Neural cell (in vitro differentiated cells): ENCODE results near the gene TRERF1. TPM values are rescaled to one million over a fixed set of nuclear protein-coding genes. Genes with fewer than 3 reads are reported as not detected.

Source experiments
- H2AFZ ChIP-seq: fragments of 200-600, 300-800 bp; sonication (generic), shearing (Covaris generic); 2 replicates; pipeline ENCODE4 v1.6.0; 2014; ENCODE audit warnings: low read depth, mild to moderate bottlenecking, antibody characterized with exemption, low read length, moderate library complexity
- H3F3A ChIP-seq: fragments of 200-600 bp; shearing (Covaris generic); 2 replicates; pipeline ENCODE4 v1.6.1; 2016; ENCODE audit warnings: mild to moderate bottlenecking, moderate library complexity, mixed read lengths, antibody characterized with exemption, low read length; ENCODE audit not compliant: insufficient read depth, poor library complexity, severe bottlenecking
- H3K27ac ChIP-seq: fragments of 200-600, 300-800 bp; sonication (generic), shearing (Covaris generic); 2 replicates; pipeline ENCODE4 v1.5.1; 2014; ENCODE audit warnings: mild to moderate bottlenecking, low read length, moderate library complexity
- H3K27me3 ChIP-seq: fragments of 300-800, 200-600 bp; sonication (generic), shearing (Covaris generic); 2 replicates; pipeline ENCODE4 v1.6.0; 2014; ENCODE audit warnings: mild to moderate bottlenecking, low read depth, low read length, moderate library complexity; ENCODE audit not compliant: insufficient read depth
- H3K36me3 ChIP-seq: fragments of 300-800, 200-600 bp; sonication (generic), shearing (Covaris generic); 2 replicates; pipeline ENCODE4 v1.5.1; 2014; ENCODE audit warnings: mild to moderate bottlenecking, antibody characterized with exemption, low read length, moderate library complexity; ENCODE audit not compliant: insufficient read depth
- H3K4me2 ChIP-seq: fragments of 300-800, 200-600 bp; sonication (generic), shearing (Covaris generic); 2 replicates; pipeline ENCODE4 v1.6.0; 2014; ENCODE audit warnings: mild to moderate bottlenecking, low read length
- H3K4me3 ChIP-seq: fragments of 300-800, 200-600 bp; sonication (generic), shearing (Covaris generic); 2 replicates; pipeline ENCODE4 v1.5.1; 2014; ENCODE audit warnings: mild to moderate bottlenecking, low read length, moderate library complexity
- H3K79me2 ChIP-seq: fragments of 200-600 bp; shearing (Covaris generic); replicated peaks from 2 replicates; pipeline ENCODE4 v1.6.0; 2014; ENCODE audit warnings: mild to moderate bottlenecking, low read length, moderate library complexity; ENCODE audit not compliant: insufficient read depth
- H3K9ac ChIP-seq: fragments of 300-800, 200-600 bp; sonication (generic), shearing (Covaris generic); 2 replicates; pipeline ENCODE4 v1.6.1; 2016; ENCODE audit warnings: mild to moderate bottlenecking, low read length, mixed read lengths
- H3K9me2 ChIP-seq: fragments of 200-600 bp; shearing (Covaris generic); 2 replicates; pipeline ENCODE4 v1.6.1; 2016; ENCODE audit warnings: mild to moderate bottlenecking, low read length, mixed read lengths; ENCODE audit not compliant: insufficient read depth
- H3K9me3 ChIP-seq: fragments of 200-600, 300-800 bp; sonication (generic), shearing (Covaris generic); 2 replicates; pipeline ENCODE4 v1.6.1; 2016; ENCODE audit warnings: mild to moderate bottlenecking, mixed run types, low read length, moderate library complexity, mixed read lengths
- H4K20me1 ChIP-seq: fragments of 200-600 bp; shearing (Covaris generic); 2 replicates; pipeline ENCODE4 v1.6.1; 2016; ENCODE audit warnings: mild to moderate bottlenecking, mixed run types; ENCODE audit not compliant: insufficient read depth
- EP300 ChIP-seq: fragments of 450-650 bp; conservative IDR thresholded peaks from 2 replicates; pipeline ENCODE4 v1.6.1; 2014; ENCODE audit warnings: antibody characterized with exemption, mild to moderate bottlenecking, moderate library complexity; ENCODE audit not compliant: poor library complexity, severe bottlenecking
- EZH2 ChIP-seq: fragments of 200-600, 300-800 bp; shearing (Covaris generic), sonication (generic); IDR thresholded peaks from 2 replicates; pipeline ENCODE4 v1.6.1; 2014; ENCODE audit warnings: antibody characterized with exemption, low read length, borderline replicate concordance, mild to moderate bottlenecking; ENCODE audit not compliant: insufficient read depth, poor library complexity, severe bottlenecking
- MXI1 ChIP-seq: fragments of 450-650 bp; conservative IDR thresholded peaks from 2 replicates; pipeline ENCODE4 v1.6.1; 2014; ENCODE audit warnings: antibody characterized with exemption, mild to moderate bottlenecking; ENCODE audit not compliant: poor library complexity, severe bottlenecking
- POLR2AphosphoS5 ChIP-seq: IDR thresholded peaks from 2 replicates; pipeline ENCODE4 v1.6.1; 2012
- RAD21 ChIP-seq: fragments of 450-650 bp; conservative IDR thresholded peaks from 2 replicates; pipeline ENCODE4 v1.6.1; 2014; ENCODE audit warnings: antibody characterized with exemption, mild to moderate bottlenecking, moderate library complexity
- REST ChIP-seq: IDR thresholded peaks from 2 replicates; pipeline ENCODE4 v1.6.1; 2012; ENCODE audit warnings: borderline replicate concordance
- SMC3 ChIP-seq: fragments of 450-650 bp; conservative IDR thresholded peaks from 2 replicates; pipeline ENCODE4 v1.6.1; 2014; ENCODE audit warnings: antibody characterized with exemption, mild to moderate bottlenecking, moderate library complexity; ENCODE audit not compliant: poor library complexity
- TAF1 ChIP-seq: IDR thresholded peaks from 2 replicates; pipeline ENCODE4 v1.6.1; 2012; ENCODE audit warnings: low read depth
- polyA plus RNA-seq: library from polyadenylated mRNA; depleted of rRNA; stranded (reverse); fragments of >200 nt; gene quantifications from 2 replicates; pipeline ENCODE4 v1.2.3, GENCODE V29; 2014
- TF ChIP-seq, protein P1 (sequence below): fragments of 450-650 bp; IDR thresholded peaks from 2 replicates; pipeline ENCODE4 v1.5.1; 2014; ENCODE audit warnings: antibody characterized with exemption, mild to moderate bottlenecking, moderate library complexity; ENCODE audit not compliant: poor library complexity, severe bottlenecking

The TRERF1 gene
- polyA plus RNA-seq, 1 donor from 2014 or later, result 4.5 TPM

DNA sequence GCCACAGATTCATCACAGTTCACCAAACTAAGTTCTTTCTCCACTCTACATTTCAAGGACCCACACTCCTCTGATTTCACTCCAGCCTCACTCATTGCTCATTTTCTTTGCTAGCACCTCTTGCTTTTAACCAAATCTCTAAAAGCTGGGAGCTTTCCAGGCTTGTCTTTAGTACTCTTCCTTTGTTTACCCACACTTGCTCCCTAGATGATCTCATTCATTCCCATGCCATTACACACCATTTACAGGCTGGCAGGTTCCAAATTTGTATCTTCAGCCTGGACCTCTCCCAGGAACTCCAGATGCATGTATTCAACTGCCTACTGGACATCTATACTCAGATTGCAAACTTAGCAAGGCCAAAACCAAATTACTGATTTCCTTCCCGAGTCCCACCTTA lies 251.7 kb downstream of the TRERF1 start:
- H3K4me3 ChIP-seq, result no peak overlapping the region
- H2AFZ ChIP-seq, result no peak overlapping the region
- H4K20me1 ChIP-seq, result no peaks in the 10 kb centered on the region
- no peaks in the 10 kb centered on the region for H3K27me3 ChIP-seq
- no peaks in the 10 kb centered on the region for H3K36me3 ChIP-seq
- H3K9ac ChIP-seq, result no peak overlapping the region
- no peaks in the 10 kb centered on the region for H3F3A ChIP-seq
- no peaks in the 10 kb centered on the region for H3K9me2 ChIP-seq
- no peaks in the 10 kb centered on the region for H3K9me3 ChIP-seq
- TF ChIP-seq TAF1 (no peak), POLR2AphosphoS5 (no peak), MXI1 (no peak), EP300 (no peak), EZH2 (no peak), RAD21 (no peak), REST (no peak), SMC3 (no peak)
- TF ChIP-seq, protein P1, sequence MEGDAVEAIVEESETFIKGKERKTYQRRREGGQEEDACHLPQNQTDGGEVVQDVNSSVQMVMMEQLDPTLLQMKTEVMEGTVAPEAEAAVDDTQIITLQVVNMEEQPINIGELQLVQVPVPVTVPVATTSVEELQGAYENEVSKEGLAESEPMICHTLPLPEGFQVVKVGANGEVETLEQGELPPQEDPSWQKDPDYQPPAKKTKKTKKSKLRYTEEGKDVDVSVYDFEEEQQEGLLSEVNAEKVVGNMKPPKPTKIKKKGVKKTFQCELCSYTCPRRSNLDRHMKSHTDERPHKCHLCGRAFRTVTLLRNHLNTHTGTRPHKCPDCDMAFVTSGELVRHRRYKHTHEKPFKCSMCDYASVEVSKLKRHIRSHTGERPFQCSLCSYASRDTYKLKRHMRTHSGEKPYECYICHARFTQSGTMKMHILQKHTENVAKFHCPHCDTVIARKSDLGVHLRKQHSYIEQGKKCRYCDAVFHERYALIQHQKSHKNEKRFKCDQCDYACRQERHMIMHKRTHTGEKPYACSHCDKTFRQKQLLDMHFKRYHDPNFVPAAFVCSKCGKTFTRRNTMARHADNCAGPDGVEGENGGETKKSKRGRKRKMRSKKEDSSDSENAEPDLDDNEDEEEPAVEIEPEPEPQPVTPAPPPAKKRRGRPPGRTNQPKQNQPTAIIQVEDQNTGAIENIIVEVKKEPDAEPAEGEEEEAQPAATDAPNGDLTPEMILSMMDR, result no peak
- H3K27ac ChIP-seq, result no peak overlapping the region
- H3K4me2 ChIP-seq, result no peak overlapping the region
- no peaks in the 10 kb centered on the region for H3K79me2 ChIP-seq

DNA sequence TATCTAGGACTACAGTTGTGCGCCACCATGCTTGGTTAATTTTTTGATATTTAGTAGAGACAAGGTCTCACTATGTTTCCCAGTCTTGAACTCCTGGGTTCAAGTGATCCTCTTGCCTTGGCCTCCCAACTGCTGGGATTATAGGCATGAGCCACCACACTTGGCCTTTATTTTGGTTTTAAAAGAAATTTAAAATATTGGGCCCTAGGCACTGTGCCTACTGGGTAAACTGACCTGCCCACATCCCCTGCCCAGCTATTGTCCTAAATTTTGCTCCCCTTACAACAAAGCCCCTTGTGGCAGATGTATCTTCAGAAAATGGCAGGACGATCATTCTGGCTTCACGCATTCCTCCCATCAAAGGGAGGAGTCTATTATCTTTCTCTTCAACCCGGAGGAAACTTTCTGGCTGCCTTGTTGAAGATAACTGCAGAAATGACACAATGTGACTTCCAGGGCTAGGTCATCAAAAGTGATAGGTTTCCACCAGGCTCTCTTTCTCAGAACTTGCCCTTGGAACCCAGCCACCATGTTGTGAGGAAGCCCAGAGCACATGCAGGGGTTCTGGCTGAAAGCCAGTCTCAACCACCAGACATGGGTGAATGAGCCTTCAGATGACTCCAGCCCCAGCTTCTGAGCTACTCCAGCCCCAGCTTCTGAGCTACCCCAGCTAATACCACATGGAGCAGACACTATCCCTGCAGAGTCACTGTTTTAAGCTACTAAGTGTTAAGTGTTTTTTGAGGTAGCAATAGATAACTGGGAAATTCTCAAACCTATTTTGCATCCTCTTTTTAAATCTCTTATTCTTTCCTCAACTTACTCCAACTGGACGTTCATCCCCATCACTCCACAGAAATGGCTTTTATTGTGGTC lies 252.4 kb downstream of the TRERF1 start:
- Histone ChIP-seq H3K9me2 (no peaks in the 10 kb centered on the region), H3F3A (no peaks in the 10 kb centered on the region), H2AFZ (no peak overlapping the region), H3K9ac (no peak overlapping the region), H3K36me3 (no peaks in the 10 kb centered on the region), H3K4me2 (no peak overlapping the region), H3K27ac (no peak overlapping the region), H4K20me1 (no peaks in the 10 kb centered on the region), H3K9me3 (no peaks in the 10 kb centered on the region), H3K79me2 (no peaks in the 10 kb centered on the region), H3K4me3 (no peak overlapping the region), H3K27me3 (no peaks in the 10 kb centered on the region)
- TF ChIP-seq POLR2AphosphoS5 (no peak), RAD21 (no peak), EZH2 (no peak), EP300 (no peak), TAF1 (no peak), SMC3 (no peak)
- TF ChIP-seq, protein P1, result no peak
